ENCODE results near the gene RSPH9.
"Not testable (repeated sequence)": the region's sequence is repeated elsewhere in the genome, so short reads cannot be mapped to it uniquely, and the experiment has no call there.

Gene RSPH9

DNA sequence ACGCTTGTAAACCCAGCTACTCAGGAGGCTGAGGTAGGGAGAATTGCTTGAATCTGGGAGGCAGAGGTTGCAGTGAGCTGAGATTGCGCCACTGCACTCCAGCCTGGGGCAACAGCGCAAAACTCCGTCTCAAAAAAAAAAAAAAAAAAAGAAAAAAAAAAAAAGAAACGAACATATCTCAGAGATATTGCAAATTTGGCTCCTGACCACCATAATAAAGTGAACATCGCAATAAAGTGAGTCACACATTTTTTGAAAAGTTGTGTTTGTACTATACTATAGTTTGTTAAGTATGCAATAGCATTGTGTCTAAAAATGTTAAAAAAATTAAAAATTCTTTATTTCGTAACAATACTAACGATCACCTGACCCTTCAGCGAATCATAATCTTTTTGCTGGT, 13.3 kb downstream of the RSPH9 start:
- H3K27ac ChIP-seq = no peak overlapping the region
- no peak for DNase-seq (ENCODE audit: low spot score)
- no peak overlapping the region for H3K4me3 ChIP-seq
- TF ChIP-seq, protein P1, sequence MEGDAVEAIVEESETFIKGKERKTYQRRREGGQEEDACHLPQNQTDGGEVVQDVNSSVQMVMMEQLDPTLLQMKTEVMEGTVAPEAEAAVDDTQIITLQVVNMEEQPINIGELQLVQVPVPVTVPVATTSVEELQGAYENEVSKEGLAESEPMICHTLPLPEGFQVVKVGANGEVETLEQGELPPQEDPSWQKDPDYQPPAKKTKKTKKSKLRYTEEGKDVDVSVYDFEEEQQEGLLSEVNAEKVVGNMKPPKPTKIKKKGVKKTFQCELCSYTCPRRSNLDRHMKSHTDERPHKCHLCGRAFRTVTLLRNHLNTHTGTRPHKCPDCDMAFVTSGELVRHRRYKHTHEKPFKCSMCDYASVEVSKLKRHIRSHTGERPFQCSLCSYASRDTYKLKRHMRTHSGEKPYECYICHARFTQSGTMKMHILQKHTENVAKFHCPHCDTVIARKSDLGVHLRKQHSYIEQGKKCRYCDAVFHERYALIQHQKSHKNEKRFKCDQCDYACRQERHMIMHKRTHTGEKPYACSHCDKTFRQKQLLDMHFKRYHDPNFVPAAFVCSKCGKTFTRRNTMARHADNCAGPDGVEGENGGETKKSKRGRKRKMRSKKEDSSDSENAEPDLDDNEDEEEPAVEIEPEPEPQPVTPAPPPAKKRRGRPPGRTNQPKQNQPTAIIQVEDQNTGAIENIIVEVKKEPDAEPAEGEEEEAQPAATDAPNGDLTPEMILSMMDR (IDR thresholded peaks at IDR 0.05) = no peak

DNA sequence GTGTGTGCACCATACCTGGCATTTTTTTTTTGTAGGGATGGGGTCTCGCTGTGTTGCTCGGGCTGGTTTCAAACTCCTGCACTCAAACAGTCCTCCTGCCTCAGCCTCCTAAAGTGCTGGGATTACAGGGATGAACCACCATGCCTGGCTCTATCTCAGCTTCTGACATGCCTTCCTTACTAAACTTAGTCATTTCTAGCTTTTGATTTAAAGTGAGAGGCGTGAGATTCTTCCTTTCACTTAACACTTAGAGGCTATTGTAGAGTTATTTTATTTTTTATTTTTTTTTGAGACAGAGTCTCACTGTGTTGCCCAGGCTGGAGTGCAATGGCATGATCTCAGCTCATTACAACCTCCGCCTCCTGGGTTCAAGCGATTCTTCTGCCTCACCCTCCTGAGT, 18.1 kb downstream of the RSPH9 start:
- H3K4me3 ChIP-seq; DNase-seq (ENCODE audit: low spot score); H3K27ac ChIP-seq: not testable (repeated sequence)

DNA sequence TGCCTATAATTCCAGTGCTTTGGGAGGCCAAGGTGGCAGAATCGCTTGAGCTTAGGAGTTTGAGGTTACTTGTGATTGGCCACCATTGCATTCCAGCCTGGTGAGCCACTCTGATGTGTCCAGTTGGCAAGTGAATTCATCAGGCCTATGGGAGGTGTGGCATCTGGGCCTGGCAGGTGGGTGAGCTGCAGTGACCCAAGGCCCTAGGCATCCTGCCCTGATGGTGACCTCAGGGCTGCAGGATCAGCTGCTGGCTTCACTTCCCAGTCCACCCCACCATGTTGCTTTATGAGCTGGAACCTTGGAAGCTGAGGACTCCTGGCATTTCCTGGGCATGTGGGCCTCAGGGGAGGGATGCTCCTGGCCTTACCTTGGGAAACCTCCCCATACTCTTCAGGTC, 20.5 kb downstream of the RSPH9 start:
- TF ChIP-seq, protein P1 (IDR thresholded peaks at IDR 0.05) = no peak
- Histone ChIP-seq H3K27ac (no peak overlapping the region), H3K4me3 (no peak overlapping the region)
- DNase-seq (ENCODE audit: low spot score) = no peak

DNA sequence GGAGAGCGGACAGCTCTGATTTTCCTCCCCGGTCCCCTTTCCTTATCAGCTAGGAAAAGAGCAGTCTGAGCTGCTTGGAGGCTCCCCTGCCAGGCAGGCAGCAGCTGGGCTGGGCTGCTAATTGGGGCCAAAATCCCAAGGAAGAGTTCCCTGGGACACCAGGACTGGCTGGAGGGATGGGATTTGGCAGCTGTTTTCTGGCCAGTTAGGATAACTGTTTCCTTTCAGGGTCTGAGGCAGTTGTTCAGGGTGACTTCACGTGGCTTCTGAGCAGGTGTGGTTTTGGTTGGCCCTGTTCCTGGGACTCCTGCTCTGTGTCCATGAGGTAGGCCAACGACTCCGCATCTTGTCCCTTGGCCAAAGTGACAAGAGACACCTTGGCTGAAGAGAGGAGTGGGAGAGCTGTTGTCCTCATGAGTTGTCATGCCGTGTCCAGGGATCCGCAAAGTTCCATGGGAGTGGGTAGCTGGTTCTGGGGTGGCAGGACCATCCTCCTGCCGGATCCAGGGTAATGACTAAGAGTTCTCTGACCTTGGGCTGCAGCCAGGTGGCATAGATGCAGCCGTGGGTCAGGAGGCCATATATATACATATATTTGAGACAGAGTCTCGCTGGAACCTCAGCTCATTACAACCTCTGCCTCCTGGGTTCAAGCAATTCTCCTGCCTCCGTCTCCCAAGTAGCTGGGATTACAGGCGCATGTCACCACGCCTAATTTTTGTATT, 21.5 kb downstream of the RSPH9 start:
- no peak overlapping the region for H3K27ac ChIP-seq
- DNase-seq (ENCODE audit: low spot score) = no peak
- TF ChIP-seq, protein P1 (IDR thresholded peaks at IDR 0.05) = no peak
- no peak overlapping the region for H3K4me3 ChIP-seq

DNA sequence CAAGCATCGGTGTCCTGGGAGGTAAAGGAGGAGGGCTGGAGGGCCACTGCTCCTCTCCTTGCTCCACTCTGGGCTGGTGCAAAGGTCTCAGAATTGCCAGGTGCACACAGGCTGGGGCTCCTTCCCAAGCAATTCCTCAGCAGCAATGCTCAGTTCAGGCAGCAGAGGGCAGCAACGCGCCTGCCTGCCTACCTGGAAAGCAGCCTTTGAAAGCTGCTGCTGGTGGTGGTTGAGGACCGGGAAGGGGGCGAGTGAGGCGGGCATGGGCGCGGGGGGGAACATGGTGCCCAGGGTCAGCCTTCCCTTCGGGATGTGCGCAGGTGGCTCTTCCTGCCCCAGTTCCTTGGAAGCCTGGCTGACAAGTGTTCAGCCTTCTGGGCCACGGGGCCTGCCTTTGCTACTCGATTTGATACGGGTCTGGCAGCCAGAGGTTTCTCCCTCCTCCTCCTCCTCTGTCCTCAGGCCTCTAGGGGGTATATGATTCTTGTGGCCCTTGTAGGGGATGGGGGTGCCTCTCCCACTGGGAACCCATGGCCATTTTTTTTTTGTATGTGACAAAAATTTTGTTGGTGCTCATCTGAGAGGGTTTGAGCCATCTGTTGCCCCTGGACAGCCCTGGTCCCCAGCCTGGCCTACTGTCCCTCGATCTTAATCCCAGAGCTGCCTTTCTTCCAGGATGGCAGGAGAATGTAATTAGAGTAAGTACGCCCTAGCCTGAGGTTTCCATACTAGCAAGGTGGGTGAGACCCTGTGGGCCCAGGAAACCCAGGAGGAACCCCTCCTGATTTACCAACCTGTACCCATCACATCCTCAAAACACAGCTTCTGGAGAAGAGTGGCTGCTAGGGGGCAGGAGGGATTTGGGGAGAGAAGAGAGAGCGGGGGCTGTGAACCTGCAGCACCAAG, 22.7 kb downstream of the RSPH9 start:
- peak; percentile 82 for DNase-seq (ENCODE audit: low spot score)
- TF ChIP-seq, protein P1 (IDR thresholded peaks at IDR 0.05) = peak; percentile 84
- H3K4me3 ChIP-seq = peak overlapping the region; percentile 54
- peak overlapping the region in 1 of 2 donors; percentile 59 for H3K27ac ChIP-seq

DNA sequence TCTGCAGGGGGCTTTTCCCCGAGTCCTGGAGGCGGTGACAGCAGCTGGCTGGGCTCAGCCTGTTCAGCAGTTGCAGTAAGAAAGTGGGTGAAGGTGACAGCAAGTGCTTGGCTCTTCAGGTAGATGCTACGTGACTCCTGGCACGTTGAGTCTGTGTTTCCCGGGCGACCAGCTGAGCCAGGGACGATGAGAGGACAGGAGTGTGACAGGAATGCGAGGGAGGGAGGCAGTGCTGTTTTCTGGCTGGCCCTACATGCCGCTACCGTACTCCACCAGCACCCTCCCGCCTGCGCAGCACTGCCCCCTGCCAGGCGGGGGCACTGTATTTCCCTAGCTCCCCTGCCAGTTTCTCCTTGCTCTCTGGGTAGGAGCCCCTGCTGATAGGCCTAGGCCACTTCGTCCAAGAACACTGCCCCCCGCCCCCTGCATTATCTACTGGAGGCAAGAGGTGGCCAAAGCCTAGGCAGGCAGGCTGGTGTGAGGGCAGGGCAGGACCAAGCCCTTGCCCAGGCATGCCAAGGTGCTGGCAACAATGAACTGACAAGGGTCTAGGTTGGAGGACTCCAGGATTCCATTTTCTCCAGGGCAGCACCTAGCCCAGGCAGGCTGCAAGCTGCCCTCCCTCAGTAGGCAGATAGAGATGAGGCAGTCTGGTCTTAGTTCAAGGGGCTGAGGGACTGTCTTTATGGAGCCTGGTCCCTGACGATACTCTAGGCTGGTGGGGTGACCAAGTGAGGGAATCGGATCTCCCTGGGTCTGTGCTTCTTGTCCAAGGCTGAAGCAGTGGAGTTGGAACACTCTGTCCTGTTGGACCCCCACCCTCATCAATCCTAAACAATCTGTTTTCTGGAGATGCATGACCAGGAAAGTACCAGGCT, 23.6 kb downstream of the RSPH9 start:
- TF ChIP-seq, protein P1 (IDR thresholded peaks at IDR 0.05) = peak; percentile 52

More for the DNA sequence above, 23.6 kb downstream of the RSPH9 start:
- Histone ChIP-seq H3K27ac (peak overlapping the region; percentile 42 to 59), H3K4me3 (no peak overlapping the region)
- DNase-seq (ENCODE audit: low spot score) = peak; percentile 79

Measured in coronary artery (tissue), 2 donors.